ENCODE measurements around the gene DPH7. TPM values are rescaled to one million over a fixed set of nuclear protein-coding genes. Genes with fewer than 3 reads are reported as not detected.
A peak's percentile ranks its signal among the peaks of the same experiment; 100 is the strongest.
"Not testable (repeated sequence)": the region's sequence is repeated elsewhere in the genome, so short reads cannot be mapped to it uniquely, and the experiment has no call there.

DPH7 gene
- total RNA-seq (2014; rRNA removed) = 26.4 and 36.6 TPM in 2 replicates
- 13.7 TPM for polyA plus RNA-seq (2012)

DNA sequence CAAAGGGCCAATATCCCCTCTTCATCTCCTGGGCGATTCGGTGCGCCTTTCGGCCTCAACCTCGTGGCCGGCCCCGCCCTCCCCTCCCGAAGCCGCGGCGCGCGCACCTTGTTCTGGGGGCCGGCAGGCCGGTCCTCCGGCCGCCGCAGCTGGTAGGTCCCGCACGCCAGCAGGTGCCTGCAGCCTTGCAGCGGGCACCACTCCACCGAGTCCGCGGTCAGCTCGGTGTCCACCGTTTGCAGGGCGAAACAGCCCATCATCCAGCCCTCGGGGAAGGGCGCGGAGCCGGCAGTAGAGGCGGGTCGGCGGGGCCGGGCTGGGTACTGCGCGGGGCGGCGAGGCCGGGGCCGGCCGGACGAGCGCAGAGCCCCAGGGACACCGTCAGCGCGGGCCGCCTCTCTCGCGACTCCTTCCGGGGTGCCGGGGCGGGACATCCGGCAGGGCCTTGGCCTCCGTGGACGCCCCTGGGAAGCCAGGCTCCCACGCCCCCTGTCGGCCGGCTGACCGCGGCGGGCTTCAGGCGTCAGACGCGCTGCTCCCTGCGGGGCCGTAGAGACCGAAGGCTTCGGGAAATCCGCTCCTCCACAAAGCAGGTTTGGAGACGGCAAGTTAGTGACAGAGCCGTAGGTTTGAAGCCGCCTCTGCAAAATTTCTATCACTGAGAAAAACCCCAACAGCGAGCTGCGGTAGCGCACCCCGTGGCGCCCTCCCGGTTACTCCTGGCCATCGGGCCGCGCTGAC lies at the start of gene DPH7:
Gene DPH7 (minus strand): TSS at position 408 of the 741 bp plus-strand sequence. CDS start 148 bp downstream, at position 260.
- DNase-seq (ENCODE audit: low read depth) = peak; percentile 90

DNA sequence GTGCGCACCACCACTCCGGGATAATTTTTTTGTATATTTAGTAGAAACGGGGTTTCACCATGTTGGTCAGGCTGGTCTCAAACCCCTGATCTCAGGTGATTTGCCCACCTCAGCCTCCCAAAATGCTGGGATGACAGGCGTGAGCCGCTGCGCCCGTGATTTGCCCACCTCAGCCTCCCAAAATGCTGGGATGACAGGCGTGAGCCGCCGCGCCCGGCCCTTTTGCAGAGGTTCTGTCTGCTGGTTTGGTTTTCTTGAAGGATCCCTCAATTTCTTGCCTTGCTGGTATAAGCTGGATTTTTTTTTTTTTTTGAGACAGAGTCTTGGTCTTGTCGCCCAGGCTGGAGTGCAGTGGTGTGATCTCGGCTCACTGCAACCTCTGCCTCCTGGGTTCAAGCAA lies 48.7 kb upstream of the DPH7 start:
- DNase-seq (ENCODE audit: low read depth) = not testable (repeated sequence)

DNA sequence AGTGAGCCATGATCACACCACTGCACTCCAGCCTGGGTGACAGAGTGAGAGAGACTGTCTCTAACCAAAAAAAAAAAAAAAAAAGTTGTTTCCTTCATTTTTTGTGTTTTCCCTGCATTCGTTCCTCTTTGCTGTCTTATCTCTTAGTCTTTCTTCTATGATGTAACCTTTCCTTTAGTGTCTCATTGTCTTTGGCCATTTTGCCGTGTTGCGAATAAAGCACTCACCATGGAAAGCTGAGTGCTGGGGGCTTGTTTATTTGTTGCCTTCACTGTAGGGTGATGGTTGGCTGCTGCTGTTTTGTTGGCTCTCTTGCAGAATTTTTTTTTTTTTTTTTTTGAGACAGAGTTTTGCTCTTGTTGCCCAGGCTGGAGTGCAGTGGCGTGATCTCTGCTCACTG lies 47.7 kb upstream of the DPH7 start:
- DNase-seq (ENCODE audit: low read depth) = no peak

DNA sequence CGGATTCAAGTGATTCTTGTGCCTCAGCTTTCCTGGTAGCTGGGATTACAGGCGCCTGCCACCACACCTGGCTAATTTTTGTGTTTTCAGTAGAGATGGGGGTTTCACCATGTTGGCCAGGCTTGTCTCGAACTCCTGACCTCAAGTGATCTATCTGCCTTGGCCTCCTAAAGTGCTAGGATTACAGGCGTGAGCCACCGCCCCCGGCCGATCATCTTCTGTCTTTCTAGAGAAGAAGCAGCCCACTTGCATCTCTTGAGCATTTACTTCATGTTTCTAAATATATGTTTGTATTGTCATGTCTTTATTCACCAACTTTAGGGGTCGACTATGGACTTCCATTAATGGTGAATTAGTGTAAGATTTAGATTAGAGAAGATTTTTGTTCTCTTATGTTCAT lies 43.5 kb upstream of the DPH7 start:
- not testable (repeated sequence) for DNase-seq (ENCODE audit: low read depth)

DNA sequence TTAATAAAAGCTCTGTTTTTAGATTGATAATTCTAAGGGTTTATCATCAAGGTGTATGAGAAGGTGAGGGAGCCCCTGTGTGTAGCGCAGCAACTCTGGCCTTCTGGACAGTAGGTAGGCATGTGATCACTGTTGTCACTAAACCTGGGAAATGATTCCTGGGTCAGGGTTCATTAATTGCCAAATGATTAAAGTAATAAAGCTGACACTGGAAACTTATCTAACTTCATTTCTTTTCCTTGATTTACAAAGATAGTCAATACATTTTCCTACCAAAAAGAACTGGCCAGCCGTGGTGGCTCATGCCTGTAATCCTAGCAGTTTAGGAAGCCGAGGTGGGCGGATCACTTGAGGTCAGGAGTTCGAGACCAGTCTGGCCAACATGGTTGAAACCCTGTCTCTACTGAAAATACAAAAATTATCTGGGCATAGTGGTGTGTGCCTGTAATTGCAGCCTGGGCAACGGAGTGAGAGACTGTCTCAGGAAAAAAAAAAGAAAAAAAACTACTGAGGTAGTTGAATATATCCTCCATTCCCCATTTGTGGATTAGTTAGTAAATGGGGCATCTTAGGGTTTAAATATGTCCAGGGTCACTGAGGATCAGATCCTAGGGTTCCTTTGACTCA lies 42.5 kb upstream of the DPH7 start:
- DNase-seq (ENCODE audit: low read depth) = peak; percentile 50

DNA sequence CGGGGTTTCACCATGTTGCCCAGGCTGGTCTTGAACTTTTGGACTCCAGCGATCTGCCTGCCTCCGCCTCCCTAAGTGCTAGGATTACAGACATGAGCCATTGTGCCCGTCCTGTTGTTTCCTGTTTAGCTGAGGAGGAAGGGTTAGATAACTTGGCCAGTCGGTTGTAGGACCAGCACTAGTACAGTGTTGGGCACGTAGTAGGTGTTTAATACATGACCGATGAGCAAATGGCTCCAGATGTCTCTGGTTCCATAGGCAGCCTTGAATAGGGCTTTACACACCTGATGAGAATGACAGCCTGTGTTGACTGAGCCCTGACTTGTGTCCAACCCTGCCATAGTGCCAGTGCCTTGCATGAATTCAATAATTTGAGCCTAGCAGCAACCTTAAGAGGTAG lies 41.9 kb upstream of the DPH7 start:
- DNase-seq (ENCODE audit: low read depth) = no peak

DNA sequence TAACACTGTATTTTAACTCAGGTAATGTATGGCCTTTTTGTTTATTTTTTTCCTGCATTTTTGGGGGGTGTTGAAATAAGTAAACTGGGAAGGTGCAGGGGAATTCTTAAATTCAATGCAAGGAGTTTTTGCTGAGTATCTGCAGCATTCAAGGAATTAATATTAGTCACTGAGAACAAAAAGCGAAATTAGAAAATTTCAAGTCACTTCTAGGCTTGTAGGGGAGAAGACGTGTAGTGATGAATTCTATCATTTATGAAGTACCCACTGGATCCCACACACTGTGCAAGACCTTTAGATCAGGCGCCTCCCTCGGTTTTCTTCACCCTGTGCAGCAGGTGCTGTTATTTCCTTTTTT lies 41.3 kb upstream of the DPH7 start:
- DNase-seq (ENCODE audit: low read depth) = no peak

DNA sequence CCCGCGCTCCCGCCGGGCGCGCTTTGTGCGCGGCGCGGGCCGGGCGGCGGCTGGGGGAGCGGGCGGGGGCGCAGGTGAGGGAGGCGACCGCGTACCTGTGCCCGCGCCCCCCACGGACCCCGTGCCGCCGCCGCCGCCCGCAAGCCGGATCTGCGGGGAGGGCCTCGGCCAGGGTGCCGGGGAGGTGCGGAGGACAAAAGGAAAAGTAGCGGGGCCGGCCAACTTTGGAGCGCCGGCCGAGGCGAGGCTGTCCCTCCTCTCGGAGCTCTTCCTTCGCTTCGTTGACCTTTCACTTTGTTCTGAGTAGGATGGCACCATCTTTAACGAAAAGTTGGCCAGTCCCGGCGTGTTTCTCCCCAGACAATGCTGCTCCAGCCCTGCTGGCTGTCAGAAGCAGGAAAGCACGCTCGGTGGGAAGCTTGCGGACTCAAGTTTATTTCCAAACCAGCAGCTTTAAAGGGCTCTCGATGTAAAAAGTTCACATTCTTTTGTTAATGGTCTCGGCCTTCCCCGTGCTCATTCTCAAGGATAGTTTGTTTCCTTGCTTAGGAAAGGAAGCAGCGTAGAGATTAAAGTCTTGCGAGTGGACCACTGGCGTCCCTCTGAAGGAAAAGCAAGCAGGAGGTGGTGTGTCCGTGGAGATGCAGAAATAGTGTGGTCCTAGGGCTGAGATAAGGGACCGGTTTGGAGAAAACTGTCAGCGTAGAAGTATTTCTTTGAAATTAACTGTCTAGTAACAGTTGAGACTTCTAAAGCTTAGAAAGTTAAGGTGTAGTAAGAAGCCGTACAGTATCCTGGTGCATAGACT lies 40.7 kb upstream of the DPH7 start:
- DNase-seq (ENCODE audit: low read depth) = peak; percentile 34

DNA sequence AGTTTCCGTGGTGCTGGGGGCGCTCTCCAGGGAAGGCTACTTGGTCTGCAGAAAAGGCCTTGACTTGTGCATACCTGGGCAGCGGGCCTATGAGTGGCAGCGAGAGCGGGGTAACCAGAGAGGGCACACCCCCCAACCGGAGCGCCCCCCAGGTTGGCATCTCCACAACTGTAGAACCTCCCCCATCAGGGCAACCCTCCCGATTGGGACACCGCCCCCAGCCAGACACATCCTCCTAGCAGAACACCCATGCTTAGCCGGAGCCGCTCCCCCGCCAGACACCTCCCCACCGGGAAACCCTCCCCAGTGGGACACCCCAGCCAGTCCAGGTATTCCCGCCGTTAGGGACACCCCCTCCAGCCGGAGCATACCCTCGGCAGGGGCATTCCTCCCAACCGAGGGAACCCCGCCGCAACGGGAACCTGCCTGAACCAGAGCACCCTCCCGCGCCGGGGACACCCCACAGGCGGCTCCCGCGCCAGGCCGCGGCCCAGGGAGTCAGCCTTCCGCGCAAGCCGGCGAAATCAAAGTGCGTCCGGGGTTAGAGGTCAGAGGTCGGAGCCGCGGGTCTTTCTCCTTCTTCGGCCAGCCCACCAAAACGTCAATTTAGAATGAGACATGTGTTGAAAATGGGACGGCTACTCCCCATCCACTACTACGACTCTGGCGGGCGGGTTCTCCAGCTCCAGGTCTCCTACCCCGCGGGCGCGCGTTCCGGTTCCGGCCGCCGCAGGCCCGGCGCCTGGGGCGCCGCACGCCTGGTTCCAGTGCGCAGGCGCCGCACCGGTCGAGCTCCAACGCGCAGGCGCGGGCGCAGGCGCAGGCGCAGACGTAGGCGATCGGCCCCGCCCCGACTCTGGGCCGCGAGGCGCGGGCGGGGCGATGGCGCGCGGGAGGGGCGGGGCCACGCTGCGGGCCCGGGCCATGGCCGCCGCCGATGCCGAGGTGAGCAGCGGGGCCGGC lies 39.7 kb upstream of the DPH7 start, which contains the start of gene EHMT1:
Gene EHMT1 (plus strand): TSS at position 901 of the 963 bp plus-strand sequence. CDS start 24 bp downstream, at position 925.
- peak; percentile 79 for DNase-seq (ENCODE audit: low read depth)

DNA sequence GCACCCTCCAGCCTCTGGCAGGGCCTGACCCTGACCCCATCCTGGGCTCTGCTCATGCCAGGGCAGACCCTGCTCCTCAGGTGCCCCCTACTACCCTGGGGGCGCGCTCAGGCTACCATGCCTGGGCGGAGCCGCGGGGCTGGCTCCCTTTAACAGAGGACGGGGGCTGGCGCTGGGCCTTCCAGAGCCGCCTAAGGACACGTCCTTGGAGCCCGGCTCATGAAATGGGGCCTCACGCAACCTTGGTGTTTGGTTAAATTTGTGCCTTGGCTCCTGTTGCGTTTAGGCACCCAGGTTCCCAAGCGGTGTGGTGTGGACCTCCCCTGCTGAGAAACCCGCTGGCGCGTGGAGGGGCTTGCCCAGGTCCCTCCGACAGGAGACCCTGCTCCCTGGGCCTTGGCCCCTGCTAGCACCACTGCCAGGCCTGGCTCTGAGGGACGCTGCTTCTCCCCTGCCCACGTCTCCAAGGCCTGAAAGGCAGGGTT lies 36.7 kb upstream of the DPH7 start:
- no peak for DNase-seq (ENCODE audit: low read depth)

DNA sequence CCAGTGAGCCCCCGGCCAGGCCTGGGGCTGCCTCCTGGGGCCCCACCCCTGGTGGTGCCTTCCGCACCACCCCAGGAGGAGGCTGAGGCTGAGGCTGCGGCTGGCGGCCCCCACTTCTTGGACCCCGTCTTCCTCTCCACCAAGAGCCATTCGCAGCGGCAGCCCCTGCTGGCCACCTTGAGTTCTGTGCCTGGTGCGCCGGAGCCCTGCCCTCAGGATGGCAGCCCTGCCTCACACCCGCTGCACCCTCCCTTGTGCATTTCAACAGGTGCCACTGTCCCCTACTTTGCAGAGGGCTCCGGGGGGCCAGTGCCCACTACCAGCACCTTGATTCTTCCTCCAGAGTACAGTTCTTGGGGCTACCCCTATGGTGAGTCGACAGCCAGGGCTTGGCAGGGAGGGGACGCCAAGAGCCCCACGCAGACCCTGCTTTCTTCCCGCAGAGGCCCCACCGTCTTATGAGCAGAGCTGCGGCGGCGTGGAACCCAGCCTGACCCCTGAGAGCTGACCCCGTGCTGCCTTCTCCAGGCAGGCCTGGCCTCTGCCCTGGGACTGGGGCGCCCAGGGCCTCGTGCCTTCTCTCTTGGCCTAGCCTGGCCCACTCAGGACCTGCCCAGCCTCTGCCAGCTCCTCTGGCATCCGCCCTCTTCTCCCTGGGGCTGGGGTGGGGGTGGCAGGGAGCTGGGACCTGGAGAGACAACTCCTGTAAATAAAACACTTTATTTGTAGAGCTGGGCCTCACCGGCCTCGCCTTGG lies 36.1 kb upstream of the DPH7 start:
- no peak for DNase-seq (ENCODE audit: low read depth)

DNA sequence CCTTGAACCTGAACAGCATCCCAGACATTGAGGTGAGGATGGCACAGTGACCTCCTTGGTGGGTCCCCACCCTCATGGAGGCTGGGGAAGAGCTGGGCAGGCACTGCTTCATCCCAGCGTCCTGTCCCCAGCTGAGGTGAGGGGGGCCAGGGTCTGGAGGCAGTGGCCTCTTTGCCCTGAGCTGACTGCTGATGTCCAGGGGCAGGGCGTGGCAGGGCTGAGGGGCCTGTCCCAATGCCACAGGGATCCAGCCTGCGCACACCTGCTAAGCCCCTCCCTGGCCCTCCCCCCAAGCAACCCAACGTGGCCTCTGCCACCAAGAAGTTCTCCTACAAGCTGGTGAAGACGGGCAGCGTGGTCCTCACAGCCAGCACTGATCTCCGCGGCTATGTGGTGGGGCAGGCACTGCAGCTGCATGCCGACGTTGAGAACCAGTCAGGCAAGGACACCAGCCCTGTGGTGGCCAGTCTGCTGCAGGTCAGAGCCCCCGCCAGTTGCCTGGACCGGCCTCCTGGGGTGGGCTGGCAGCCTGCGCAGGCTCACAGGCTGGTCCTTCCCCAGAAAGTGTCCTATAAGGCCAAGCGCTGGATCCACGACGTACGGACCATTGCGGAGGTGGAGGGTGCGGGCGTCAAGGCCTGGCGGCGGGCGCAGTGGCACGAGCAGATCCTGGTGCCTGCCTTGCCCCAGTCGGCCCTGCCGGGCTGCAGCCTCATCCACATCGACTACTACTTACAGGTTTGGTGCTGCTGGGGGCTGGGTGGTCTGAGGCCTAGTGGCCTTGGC lies 35.2 kb upstream of the DPH7 start:
- DNase-seq (ENCODE audit: low read depth) = no peak

DNA sequence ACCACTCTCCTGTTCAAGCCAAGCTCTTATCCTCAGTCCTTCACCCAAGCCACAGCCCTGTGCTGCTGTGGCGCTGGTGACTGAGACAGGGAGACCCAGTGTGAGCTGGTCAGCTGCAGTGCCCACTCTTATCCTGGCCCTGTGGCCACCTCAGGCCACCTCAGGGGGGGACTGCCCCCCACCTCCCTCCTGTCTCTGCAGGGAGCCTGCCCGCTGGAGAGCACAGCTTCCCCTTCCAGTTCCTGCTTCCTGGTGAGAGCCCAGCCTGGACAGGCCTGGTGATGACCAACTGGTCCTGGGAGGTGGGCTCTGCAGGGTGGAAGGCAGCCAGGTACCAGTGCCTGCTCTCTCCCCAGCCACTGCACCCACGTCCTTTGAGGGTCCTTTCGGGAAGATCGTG lies 34.5 kb upstream of the DPH7 start:
- no peak for DNase-seq (ENCODE audit: low read depth)

DNA sequence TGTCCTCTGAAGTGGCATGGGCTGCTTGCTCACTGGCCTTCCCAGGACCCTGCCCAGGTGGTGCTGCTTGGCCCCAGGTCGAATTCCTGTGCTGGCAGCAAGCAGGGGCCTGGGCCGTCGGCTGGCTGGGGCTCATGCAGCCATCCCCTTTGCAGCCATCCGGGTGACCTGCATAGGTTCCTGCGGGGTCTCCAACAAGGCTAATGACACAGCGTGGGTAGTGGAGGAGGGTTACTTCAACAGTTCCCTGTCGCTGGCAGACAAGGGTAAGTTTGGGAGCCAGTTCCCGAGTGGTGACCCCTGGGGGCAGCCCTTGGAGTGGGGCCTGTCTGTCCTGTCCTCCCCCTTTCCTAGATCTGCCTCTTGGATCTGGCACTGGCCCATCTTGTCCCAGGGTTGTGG lies 34.0 kb upstream of the DPH7 start:
- no peak for DNase-seq (ENCODE audit: low read depth)

DNA sequence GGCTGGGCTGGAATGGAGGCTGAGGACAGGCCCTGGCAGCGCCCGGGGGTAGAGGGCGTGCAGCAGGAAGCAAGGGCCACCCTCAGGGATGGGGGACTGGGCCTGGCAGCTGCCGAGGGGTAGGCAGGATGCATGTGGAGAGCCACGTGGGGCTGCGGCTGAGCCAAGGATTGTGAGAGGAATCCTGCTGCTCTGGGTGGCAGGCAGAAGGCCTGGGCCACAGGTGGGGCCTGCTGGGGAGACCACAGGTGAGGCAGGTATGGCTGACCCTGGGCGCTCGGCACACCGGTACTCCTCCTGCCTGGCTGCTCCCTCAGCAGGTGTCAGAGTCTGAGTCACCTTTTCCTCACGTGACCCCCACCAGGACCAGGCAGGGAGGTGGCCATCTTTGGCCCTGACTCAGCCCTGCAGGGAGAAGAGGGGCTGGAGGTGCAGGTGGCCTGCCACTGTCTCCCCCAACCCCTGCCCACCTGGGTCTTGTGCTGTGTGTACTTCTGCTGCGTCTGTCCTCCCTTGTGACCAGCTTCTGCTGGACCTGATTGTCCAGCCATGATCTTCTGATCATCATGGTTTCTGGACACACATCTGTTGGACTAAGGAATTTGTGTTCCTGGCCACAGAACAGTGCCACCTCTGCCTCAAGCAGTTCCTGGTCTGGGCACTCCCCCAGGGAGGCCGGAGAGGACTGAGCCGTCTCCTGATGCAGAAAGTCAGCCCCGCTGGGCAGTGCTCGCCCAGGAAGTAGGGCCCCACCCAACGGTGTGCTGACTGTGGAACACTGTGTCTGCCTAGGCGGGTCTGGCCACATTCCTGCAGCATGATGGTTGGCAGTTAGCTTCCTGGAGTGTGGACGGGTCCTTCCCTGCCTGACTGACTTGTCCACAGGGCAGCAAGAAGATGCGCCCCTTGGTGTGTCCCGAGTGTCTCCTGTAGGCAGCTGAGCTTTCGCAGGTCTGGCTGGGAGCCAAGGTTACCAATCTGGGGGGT lies 33.2 kb upstream of the DPH7 start:
- peak; percentile 78 for DNase-seq (ENCODE audit: low read depth)

DNA sequence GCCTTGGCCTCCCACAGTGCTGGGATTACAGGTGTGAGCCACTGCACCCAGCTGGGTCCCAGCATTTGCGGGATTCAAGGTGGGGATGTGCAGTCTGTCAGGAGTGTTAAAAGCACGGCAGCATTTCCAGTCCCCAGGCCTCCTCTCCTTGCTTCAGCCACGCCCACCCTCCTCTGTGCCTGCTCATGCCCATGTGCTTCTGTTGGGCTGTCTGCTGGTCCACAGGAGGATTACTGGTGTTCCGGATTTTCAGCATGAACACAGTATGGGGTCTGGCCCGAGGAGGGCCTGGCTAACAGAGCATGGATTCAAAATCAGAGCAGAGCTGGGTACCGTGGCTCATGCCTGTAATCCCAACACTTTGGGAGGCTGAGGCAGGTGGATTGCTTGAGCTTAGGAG lies 32.2 kb upstream of the DPH7 start:
- DNase-seq (ENCODE audit: low read depth) = no peak

DNA sequence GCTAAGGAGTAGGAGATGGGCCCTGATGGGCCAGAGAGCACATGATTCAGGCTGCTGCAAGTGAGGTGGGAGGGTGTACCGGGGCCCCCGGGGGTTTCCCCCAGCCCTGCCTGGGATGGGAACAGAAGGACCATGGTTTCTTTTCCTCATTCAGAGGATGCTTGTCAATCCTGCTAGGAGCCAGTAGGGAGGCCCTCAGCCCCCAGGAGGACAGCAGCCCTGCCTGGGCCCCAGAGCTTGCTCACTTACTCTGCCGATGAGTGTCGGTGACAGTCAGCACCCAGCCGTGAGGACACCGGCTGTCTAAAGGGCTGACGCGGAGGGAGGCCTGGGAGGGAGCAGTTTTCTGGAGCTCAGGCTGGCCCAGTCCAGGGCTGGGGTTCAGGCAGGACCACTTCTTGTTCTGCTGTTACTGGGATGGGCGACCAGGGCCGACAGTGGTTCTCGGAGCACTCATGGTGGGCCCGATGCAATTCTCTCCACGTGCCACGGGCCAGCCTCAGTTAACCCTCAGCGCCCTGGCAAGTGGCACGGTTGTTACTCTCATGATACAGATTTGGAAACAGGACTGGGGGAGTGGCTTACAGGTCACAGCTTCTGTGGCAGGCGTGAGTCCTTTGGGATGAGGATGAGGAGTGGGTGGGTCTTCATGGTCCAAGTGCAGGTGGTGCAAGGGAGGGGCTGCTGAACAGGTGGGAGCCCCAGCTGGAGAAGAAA lies 28.6 kb upstream of the DPH7 start:
- no peak for DNase-seq (ENCODE audit: low read depth)

DNA sequence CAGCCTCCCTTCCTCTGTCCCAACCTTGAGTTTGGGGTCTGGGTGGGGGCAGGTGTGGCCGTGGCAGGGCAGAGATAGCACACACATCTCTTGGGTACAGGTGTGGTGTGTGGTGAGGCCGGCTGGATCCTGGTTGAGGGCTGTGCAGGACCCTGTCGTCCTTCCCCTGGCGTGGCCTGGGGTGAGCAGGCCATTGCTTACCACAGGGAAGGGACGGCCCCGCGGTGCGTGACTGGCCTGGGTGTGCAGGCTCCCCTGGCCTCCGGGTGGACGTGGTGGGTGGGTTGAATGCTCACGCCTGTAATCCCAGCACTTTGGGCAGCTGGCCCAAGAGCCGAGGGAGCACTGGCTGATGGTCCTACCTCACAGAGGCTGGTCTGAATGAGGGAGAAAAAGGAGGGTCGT lies 28.0 kb upstream of the DPH7 start:
- DNase-seq (ENCODE audit: low read depth) = no peak
